Hematopoietic multipotent progenitor cell treated with erythropoietin and hydrocortisone succinate and interleukin-3 and kit ligand, for 17 days (in vitro differentiated cells): Measurements from ENCODE around the gene FCSK.

Source experiments
- DNase-seq: peaks from one replicate; pipeline ENCODE4 v3.0.0-alpha.2; 2015; ENCODE audit warnings: low spot score

The FCSK gene

DNA sequence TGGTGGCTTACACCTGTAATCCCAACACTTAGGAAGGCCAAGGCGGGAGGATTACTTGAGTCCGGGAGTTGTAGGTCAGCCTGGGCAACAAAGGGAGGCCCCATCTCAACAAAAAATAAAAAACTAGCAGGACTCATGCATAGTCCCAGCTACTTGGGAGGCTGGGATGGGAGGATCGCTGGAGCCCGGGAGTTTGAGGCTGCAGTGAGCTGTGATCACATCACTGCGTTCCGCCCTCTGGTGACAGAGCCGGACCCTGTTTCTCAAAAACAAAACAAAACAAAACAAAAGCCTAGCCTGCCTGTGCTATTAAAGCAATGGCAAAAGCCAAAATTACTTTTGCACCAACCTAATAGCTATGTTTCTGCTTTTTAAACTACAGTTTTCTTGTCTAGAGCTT lies 1.5 kb downstream of the FCSK start:
- peak; percentile 25 for DNase-seq

DNA sequence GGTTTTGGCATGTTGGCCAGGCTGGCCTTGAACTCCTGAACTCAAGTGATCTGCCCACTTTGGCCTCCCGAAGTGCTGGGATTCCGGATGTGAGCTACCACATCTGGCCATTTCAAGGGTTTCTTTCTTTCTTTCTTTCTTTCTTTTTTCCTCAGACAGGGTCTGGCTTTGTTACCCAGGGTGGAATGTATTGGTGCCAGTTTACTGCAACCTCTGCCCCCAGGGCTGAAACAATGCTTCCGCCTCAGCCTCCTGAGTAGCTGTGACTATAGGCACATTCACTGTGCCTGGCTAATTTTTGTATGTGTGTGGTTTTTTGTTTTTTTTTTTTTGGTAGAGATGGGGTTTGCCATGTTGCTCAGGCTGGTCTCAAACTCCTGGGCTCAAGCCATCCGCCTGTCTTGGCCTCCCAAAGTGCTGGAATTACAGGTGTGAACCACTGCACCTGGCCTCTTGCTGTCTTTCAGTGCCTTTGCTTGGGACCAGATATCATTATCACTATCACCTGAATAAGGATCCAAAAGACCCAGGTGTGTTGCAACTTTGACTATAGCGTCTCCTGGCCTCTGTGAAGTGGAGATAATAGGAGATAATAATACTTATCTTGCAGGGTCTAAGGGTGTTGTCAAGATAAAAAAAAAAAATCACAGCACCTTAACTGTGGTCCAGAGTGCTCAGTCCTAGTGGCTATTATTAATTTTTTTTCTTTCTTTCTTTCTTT lies 3.2 kb downstream of the FCSK start:
- no peak for DNase-seq

DNA sequence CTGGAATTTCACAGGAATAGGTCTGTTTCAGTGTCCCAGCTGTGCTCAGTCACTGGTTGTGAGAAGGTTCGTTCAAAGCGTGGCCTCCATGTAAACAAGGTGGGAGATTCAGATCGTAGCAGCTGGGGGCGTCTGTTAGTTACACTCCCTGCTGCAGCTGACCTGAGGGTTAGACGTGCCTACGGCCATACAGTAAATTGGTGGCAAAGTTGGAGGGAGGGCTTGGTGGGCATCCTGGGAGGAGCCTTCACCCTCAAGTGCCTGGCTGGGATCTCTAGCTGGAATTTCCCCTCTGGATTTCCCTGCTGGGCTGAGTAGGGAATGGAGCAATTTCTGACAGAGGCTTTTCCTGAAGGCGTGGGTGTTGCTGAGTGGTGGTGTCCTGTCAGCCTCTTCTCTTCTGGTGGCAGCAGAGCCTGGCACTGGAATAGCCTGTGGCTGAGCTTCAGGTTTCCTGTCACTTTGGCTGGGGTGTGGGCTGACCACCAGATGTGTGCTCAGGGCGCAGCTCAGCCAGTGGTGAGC lies 6.4 kb downstream of the FCSK start:
- no peak for DNase-seq

DNA sequence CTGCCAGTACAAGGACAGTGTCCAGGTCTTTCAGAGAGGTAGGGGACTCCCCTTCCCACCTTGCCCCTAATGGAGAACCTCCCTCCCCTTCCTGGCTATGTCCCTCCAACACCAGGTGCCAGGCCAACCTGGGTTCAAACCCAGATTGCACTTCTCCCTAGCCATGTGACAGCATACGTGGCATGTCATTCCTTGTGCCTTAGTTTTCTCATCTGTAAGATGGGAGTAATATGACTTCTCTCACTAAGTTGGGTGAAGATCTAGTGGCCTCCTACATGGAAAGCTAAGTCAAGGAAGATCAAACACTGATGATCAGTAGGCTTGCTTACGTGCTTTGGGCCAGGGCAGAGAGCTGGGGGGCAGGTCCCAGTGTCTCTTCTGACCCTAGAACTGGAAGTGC lies 8.8 kb downstream of the FCSK start:
- no peak for DNase-seq

DNA sequence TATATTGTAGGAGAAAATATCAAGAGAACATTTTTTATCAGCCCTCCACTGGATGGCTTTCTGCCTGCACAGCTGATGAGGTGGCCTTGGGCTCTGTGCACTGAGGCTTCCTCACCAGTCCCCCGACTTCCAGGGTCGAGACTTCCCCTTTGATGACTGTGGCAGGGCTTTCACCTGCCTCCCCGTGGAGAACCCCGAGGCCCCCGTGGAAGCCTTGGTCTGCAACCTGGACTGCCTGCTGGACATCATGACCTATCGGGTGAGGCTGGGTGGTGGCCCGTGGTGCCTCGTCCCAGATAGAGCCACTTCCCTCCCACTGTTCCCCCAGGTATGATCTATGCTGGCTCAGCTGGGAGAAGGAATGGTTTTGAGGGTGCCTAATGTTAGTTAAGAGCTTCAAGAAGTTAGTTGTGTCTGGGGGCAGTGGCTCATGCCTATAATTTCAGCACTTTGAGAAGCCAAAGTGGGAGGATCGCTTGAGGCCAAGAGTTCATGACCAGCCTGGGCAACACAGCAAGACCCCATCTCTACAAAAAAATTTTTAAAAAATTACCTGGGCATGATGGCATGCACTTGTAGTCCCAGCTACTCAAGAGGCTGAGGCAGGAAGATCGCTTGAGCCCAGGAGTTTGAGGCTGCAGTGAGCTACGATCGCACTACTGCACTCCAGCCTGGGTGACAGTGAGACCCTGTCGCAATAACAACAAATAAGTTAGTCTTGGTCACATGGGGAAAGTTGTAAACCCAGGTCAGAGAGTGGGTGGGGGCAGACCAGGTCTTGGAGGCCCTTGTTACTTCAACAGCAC lies 11.8 kb downstream of the FCSK start:
- DNase-seq, result no peak

DNA sequence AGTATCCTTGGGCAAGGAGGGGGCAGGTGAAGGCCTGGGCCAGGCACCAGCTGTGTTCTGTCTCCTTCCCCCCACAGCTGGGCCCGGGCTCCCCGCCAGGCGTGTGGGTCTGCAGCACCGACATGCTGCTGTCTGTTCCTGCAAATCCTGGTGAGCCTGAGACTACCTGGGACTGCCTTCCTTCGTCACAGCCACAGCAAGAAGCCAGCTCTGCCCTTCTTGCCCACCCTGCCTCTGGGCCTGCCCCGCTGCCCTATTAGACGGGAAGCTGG lies 12.3 kb downstream of the FCSK start:
- no peak for DNase-seq

DNA sequence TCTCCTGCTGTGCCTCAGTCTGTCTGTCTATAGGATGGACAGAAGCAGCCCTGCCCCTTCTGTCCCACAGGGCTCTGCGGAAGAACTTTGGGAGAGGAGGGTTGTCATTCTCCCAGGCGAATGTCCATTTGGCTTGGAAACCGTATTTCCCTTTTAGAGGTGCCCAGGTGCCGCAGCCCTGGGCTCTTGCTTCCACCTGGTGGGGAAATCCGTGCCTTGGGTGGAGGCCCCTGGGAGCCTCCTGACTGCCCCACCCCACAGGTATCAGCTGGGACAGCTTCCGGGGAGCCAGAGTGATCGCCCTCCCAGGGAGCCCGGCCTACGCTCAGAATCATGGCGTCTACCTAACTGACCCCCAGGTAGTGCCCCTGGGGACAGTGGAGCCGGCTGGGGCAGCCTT lies 12.7 kb downstream of the FCSK start:
- DNase-seq, result peak; percentile 46

DNA sequence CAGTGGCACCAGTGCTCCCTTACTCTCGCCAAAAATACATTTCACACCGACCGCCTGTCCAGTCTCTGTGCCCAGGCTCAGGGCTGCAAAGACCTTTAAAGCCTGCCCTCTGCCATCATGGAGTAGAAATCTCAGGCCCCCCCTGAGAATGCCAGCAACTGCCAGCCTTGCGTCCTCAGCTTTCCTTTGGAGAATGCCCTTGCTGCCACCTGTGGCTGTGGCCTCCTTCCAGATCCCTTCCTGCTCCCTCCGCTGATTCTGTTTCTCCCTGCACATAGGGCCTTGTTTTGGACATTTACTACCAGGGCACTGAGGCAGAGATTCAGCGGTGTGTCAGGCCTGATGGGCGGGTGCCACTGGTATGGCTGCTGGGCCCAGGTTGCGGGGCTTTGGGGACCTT lies 13.2 kb downstream of the FCSK start:
- DNase-seq, result no peak

DNA sequence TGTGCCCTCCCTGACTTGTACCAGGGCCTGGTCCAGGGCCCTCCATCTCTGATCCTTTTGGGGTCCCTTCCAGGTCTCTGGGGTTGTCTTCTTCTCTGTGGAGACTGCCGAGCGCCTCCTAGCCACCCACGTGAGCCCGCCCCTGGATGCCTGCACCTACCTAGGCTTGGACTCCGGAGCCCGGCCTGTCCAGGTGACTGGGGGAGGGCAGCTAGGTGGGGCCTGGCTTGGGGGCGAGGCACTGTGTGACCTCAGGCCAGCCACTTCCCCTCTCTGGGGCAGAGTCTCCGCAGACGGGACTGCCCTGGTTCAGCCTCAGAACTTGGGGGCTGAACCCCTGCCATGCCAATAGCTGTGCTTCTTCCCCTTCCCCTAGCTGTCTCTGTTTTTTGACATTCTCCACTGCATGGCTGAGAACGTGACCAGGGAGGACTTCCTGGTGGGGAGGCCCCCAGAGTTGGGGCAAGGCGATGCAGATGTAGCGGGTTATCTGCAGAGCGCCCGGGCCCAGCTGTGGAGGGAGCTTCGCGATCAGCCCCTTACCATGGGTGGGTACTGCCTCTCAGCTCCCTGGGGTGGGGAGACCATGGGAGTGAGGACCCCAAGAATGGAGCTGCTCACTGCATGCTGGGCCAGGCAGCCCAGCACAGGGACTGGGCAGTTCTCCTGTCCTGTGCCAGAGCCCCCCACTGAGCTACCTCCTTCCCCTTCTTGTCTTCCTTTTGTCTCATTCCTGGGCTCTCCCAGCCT lies 14.6 kb downstream of the FCSK start:
- no peak for DNase-seq

DNA sequence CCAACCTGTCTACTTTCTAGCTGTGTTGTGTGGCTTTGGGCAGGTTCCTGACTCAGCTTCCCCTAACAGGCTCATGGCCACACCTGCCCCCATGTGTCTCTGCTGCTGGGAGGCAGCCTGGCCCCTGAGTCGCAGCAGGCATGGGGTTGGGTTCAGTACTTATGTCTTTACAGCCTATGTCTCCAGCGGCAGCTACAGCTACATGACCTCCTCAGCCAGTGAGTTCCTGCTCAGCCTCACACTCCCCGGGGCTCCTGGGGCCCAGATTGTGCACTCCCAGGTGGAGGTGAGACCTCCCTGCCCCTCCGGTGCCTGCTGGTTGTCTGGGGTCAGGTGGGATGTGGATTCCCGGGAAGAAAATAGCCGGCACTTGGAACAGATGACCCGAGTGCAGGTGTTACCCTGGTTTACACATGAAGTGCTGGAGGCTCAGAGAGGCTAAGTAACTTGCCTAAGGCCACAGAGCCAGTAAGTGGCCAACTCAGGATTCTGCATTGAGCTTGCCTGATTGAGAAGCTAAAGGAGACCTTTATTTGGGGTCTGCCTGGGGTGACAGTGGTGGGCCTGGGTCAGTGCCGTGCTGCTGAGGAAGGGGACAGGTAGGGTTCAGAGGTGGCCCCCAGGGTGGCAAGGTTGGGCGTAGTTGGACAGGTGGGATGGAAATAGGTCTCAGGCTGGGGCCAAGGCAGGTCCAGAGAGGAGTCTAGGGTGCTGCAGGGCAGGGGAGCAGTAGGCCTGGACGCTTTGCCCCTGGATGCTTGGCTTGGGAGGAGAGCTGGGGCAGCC lies 15.9 kb downstream of the FCSK start:
- DNase-seq, result no peak

DNA sequence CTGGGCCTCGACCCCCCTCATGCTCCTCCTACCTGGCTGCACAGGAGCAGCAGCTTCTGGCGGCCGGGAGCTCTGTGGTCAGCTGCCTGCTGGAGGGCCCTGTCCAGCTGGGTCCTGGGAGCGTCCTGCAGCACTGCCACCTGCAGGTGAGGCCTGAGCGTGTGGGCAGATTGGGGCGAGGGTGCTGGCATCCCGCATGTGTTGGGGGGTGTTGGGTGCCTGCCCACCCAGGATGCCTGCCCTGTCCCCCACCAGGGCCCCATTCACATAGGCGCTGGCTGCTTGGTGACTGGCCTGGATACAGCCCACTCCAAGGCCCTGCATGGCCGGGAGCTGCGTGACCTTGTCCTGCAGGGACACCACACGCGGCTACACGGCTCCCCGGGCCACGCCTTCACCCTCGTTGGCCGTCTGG lies 16.5 kb downstream of the FCSK start:
- peak; percentile 39 for DNase-seq

DNA sequence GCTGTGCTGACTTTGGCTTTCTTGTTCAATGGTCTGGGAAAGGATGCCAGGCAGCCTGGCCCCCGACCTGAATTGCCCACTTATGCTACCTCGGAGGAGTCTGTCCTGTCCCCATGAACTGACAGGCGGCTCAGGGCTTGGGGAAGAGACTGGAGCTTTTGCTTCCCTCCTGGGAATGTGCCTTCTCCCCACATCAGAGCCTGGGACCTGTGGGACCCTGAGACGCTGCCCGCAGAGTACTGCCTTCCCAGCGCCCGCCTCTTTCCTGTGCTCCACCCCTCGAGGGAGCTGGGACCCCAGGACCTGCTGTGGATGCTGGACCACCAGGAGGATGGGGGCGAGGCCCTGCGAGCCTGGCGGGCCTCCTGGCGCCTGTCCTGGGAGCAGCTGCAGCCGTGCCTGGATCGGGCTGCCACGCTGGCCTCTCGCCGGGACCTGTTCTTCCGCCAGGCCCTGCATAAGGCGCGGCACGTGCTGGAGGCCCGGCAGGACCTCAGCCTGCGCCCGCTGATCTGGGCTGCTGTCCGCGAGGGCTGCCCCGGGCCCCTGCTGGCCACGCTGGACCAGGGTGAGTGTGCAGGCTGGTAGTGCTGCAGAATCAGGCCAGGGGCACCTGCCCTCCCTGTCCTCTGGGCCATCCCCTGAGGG lies 18.5 kb downstream of the FCSK start:
- no peak for DNase-seq

DNA sequence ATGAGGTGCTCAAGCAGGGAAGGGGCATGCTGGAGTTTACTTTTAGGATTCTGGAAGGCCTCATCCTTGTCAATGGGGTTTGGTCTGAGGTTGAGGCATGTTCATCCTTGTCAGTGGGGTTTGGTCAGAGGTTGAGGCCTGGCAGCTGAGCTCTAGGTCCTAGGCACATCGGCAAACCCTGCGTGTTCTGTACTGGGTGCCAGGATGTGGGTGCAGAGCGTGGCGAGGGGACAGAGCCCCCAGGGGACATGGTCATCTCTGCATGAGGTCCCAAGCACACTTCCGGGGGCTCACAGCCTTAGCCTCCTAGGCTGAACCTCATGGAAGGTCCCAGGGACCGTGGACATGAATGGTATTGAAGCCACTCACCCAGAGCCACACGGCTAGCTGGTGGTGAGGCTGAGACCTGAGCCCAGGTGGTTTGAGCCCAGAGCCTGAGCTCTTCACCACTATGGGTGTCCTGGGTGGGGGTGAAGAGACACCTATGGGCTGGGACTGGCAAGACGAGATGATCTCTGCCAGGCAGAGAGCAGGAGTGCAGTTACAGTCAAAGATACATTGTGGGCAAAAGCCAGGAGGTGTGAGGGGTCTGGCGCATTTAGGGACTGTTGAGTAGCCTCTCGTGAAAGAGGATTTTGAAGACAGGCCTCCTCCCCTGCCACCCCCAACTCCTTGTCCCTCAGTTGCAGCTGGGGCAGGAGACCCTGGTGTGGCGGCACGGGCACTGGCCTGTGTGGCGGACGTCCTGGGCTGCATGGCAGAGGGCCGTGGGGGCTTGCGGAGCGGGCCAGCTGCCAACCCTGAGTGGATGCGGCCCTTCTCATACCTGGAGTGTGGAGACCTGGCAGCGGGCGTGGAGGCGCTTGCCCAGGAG lies 19.3 kb downstream of the FCSK start:
- DNase-seq, result no peak

DNA sequence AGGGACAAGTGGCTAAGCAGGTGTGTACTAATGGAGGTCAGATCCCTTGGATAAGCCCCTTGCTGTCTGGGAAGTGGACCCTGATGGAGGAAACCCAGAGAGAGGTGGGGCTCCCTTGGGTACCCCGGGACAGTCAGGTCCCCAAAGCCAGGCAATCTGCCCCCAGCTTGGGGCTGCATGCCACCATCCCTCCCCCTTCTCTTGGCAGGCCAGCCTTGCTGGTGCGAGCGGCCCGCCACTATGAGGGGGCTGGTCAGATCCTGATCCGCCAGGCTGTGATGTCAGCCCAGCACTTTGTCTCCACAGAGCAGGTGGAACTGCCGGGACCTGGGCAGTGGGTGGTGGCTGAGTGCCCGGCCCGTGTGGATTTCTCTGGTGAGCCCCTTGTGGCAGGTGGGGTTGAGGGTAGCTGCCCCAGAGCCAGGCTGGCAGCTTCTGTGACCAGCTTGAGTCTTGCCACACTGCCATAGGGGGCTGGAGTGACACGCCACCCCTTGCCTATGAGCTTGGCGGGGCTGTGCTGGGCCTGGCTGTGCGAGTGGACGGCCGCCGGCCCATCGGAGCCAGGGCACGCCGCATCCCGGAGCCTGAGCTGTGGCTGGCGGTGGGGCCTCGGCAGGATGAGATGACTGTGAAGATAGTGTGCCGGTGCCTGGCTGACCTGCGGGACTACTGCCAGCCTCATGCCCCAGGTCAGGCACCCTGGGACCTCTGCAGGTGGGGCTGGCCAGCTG lies 20.1 kb downstream of the FCSK start:
- no peak for DNase-seq

DNA sequence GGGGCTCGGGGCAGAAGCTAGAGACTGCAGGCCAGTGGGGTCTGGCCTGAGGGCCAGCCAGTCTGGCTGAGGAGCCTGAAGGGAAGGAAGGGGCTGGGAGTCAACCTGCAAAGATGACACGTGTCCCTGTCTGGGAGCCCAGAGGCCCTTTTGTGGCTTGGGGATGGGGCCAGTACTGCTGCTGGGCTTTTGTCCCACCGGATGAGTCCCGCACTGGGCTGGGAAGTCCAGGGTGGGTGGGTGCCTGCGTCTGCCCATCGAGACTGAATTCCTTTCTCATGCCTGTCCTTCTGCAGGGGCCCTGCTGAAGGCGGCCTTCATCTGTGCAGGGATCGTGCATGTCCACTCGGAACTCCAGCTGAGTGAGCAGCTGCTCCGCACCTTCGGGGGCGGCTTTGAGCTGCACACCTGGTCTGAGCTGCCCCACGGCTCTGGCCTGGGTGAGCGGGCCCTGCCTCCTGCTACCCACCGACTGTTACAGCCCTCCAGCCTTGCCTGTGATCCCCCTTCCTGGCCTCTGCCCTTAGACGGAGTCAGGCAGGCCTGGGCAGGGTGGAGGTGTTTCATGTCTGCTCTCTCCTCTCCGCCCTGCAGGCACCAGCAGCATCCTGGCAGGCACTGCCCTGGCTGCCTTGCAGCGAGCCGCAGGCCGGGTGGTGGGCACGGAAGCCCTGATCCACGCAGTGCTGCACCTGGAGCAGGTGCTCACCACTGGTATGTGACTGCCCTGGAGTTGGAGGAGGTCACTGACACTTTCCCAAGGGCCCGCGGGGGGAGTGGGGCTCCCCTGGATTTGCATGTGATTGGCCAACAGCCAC lies 20.9 kb downstream of the FCSK start:
- no peak for DNase-seq

DNA sequence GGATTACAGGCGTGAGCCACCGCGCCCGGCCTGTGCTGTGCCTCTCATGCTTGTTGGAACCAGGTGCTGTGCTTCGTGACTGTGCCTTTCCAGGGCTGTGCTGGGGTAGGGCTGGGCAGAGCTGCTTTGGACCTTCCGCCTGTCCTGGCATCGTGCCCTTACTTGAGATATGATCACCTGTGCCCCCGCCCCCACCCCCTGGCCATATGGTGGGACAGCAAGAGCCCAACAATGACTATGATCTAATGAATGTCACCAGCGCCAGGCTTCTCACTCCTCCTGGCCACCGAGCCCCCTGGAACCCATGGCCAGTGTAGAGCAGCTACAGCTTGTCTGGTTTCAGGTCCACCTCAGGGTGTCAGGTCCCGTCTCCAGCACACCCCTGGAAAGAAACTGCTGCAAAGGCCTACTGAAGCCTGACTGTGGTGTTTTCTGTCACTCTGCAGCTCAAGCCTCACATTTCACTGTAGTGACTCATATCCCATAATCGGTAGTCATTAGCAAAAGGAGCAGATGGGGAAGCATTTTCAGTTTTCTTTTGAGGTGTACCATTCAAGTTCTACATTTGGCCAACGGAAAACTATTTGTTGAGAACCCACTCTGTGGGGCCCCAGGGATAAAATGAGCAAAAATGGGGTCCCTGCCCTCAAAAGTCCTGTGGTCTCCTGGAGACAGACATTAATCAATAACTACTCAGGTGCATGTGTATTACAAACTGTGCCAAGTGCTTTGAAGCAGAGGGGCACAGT lies 22.1 kb downstream of the FCSK start:
- no peak for DNase-seq

DNA sequence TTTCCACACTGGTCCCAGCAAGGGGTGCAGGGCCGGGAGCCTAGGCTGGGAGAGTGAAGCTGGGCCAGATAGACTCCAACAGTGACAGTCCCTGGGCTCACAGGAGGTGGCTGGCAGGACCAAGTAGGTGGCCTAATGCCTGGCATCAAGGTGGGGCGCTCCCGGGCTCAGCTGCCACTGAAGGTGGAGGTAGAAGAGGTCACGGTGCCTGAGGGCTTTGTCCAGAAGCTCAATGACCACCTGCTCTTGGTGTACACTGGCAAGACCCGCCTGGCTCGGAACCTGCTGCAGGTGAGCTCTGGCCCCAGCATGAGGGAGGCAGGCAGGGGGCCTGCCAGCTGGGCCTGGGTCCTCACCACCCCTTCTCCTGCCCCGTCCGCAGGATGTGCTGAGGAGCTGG lies 23.8 kb downstream of the FCSK start:
- no peak for DNase-seq

DNA sequence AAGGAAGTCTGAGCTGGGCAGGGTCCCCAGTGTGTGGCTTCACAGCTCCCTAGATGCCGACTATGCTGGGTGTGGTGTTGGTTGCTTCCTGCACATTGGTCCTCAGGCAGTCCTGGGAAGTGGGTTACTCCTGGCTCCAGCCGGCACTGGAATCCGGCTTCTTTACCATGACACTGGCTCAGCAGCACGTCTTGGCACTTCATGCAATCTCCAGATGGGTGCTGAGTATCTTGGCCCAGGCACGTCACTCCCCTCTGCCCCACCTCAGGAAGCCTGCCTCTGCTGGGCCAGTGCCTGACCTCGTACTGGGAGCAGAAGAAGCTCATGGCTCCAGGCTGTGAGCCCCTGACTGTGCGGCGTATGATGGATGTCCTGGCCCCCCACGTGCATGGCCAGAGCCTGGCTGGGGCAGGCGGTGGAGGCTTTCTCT lies 24.5 kb downstream of the FCSK start:
- DNase-seq, result no peak
